SKM-1 (cell line): Measurements from ENCODE around the gene APP.
"Not testable (repeated sequence)": the region's sequence is repeated elsewhere in the genome, so short reads cannot be mapped to it uniquely, and the experiment has no call there.

ENCODE experiments used
- DNase-seq: peaks from one replicate; lab custom pipeline; 2025; ENCODE audit not compliant: unreplicated experiment; lab: John Stamatoyannopoulos, UW

Gene APP

GRCh38 chr21:25949701-25950100, 220.9 kb downstream of the APP start:
- no peak for DNase-seq

GRCh38 chr21:25944672-25945213, 225.8 kb downstream of the APP start:
- DNase-seq = no peak

GRCh38 chr21:25944082-25944481, 226.5 kb downstream of the APP start:
- no peak for DNase-seq

- no peak for DNase-seq
These were observed 228.4 kb downstream of the APP start for GRCh38 chr21:25942135-25942534.

GRCh38 chr21:25939396-25939761, 231.2 kb downstream of the APP start:
- no peak for DNase-seq

- no peak for DNase-seq
These were observed 231.7 kb downstream of the APP start for GRCh38 chr21:25938658-25939395.

GRCh38 chr21:25936776-25937175, 233.8 kb downstream of the APP start:
- DNase-seq = no peak

- DNase-seq = no peak
These were observed 235.8 kb downstream of the APP start for GRCh38 chr21:25934771-25935224.

- no peak for DNase-seq
These were observed 236.4 kb downstream of the APP start for GRCh38 chr21:25934130-25934529.

- DNase-seq = no peak
These were observed 238.8 kb downstream of the APP start for GRCh38 chr21:25931765-25932164.

GRCh38 chr21:25929856-25930520, 240.6 kb downstream of the APP start:
- DNase-seq = no peak

GRCh38 chr21:25927195-25927880, 243.2 kb downstream of the APP start:
- no peak for DNase-seq

- DNase-seq = no peak
These were observed 244.6 kb downstream of the APP start for GRCh38 chr21:25925936-25926335.

- DNase-seq = no peak
These were observed 245.3 kb downstream of the APP start for GRCh38 chr21:25925064-25925800.

GRCh38 chr21:25918152-25918551, 252.4 kb downstream of the APP start:
- not testable (repeated sequence) for DNase-seq

- DNase-seq = no peak
These were observed 254.3 kb downstream of the APP start for GRCh38 chr21:25916226-25916625.

- DNase-seq = no peak
These were observed 257.1 kb downstream of the APP start for GRCh38 chr21:25913479-25913878.

GRCh38 chr21:25912402-25912746, 258.2 kb downstream of the APP start:
- DNase-seq = no peak

- DNase-seq = no peak
These were observed 258.7 kb downstream of the APP start for GRCh38 chr21:25911730-25912401.

- no peak for DNase-seq
These were observed 259.8 kb downstream of the APP start for GRCh38 chr21:25910809-25911208.

- DNase-seq = no peak
These were observed 261.2 kb downstream of the APP start for GRCh38 chr21:25909341-25909740.
